A549 treated with CpdA at 1 μM for 4 hours (cell line): Measurements from ENCODE around the gene C8G. TPM values are rescaled to one million over a fixed set of nuclear protein-coding genes. Genes with fewer than 3 reads are reported as not detected.

Experiments
- total RNA-seq: library from RNA; stranded (reverse); fragments of 200-300 nt; extraction: Qiagen RNA extraction; gene quantifications from 5 replicates; pipeline ENCODE4 v1.2.3, GENCODE V29; 2022; ENCODE audit warnings: low read depth

The C8G gene
- total RNA-seq: 0.54 to 1.9 TPM (median 1.2 TPM) in 5 replicates

GRCh38 chr9:136944519-136945332 lies at the start of gene C8G, which contains the start of gene FBXW5:
Gene C8G, plus strand, starts transcription at chr9:136945243. Its CDS starts 78 bp downstream, at chr9:136945321.
Gene FBXW5, minus strand, starts transcription at chr9:136944738. Its CDS starts 655 bp downstream, at chr9:136944083.

DNA sequence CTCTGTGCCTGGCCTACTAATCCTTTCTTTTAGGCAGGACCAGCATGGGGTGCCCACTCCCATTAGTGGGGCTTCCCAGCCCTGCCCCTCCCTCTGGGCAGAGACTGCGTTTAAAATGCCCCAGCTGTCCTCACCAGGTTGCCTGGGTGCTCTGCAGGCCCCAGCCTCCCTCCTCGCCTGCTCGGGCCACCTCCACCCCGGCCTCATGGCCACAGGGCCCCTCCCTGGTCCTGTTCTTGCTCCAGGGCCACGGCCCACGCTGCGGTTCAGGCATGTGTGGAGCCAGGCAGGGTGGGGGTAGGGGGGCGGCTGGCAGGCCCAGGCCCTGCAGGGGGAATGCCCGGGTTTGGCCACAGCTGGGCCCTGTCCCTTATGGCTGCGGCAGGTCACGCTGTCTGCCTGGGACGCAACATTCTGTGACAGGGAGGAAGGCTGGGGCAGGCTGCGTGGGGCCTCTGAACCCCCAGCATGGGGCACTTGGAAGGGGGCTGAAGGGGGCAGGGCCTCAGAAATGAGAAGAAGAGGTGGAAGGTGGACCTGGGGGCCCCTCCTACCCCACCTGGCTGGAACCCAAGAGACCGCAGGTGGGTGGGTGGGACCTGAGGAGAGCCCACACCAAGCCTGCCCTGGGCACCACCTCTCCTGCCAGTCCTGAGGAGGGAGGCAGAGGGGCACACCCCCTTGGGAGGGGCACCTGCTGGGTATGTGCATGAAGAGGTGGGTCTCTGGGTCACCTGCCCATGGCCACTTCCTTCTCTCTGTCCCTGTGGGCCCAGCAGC lies 6.7 kb downstream of the C8G start, which contains the start of gene LCN12:
Gene LCN12 (plus strand): TSS at position 733 of the 780 bp plus-strand sequence. CDS start 55 bp downstream, outside the sequence.

DNA sequence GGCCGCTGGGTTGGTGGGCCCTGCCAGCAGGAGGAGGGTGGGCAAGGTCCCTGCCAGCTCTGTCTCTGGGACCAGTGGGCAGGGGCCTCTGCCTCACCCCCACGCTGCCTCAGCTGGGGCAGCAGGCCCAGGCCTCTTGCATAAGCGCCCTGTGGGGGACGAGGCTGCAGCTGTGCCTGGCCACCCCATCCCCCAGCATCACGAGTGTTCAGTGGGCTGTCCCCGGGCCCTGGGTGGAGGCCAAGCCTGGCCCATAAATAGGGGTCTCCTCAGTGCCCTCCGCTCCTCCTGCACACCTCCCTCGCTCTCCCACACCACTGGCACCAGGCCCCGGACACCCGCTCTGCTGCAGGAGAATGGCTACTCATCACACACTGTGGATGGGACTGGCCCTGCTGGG lies 32.2 kb downstream of the C8G start, which contains the start of gene PTGDS:
Gene PTGDS (plus strand): TSS at position 282 of the 400 bp plus-strand sequence. CDS start 75 bp downstream, at position 357.

GRCh38 chr9:136982232-136983051 lies 37.4 kb downstream of the C8G start, which contains the start of gene LCNL1:
Gene LCNL1, plus strand, starts transcription at chr9:136982993. Its CDS starts 594 bp downstream, at chr9:136983587.

DNA sequence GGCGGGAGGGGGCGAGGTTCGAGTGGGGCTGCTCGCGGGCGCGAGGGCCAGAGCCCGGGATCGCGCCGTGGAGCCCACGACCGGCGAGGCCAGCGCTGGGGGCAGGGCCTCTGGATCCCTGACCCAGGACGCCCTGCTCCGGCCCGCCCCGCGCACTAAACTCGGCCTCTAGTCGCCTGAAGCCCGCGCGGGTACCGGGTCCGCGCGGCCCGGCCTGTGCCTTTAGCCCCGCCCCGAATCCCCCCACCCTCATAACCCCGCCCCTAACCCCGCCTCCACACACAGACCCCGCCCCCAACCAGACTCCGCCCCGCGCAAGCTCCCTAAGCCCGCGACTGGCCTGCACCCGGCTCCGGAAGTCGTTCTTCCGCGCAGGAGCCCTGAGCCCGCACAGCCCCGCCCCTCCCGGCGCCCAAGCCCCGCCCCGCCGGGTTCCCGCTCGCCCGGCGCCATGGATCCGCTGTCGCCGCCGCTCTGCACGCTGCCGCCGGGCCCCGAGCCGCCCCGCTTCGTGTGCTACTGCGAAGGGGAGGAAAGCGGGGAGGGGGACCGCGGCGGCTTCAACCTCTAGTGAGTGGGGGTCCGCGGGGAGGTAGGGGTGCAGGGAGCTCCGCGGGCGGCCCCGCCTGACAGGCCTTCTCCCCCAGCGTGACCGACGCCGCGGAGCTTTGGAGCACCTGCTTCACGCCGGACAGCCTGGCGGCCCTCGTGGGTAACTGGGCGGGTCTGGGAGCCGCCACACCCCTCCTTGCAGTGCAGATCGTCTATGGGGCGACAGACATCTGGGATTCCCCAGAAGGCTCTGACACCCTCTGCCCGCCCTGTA lies 47.2 kb downstream of the C8G start, which contains the start of gene PAXX:
Gene PAXX (plus strand): TSS at position 430 of the 826 bp plus-strand sequence. CDS start 22 bp downstream, at position 452.

Other genes with a start within 250 kb of the C8G start
- gene DIPK1B, start 232.7 kb upstream of the C8G start, total RNA-seq: 6.4 to 10.5 TPM (median 7.9 TPM) in 5 replicates
- gene LCN10, start 202.3 kb upstream of the C8G start, total RNA-seq: not detected in 5 replicates
- gene LCN6, start 196.7 kb upstream of the C8G start, total RNA-seq: not detected in 5 replicates
- gene LCN8, start 187.0 kb upstream of the C8G start, total RNA-seq: not detected in 5 replicates
- 0.09 TPM in 1 of 5 replicates, not detected in the others for gene LCN15, start 180.7 kb upstream of the C8G start, total RNA-seq
- gene TMEM141, start 153.9 kb upstream of the C8G start, total RNA-seq: 55.2 to 75.9 TPM (median 73.0 TPM) in 5 replicates
- 0.20 to 0.83 TPM (median 0.45 TPM) in 5 replicates for gene CCDC183, start 148.9 kb upstream of the C8G start, total RNA-seq
- gene RABL6, start 137.3 kb upstream of the C8G start, total RNA-seq: 64.0 to 87.2 TPM (median 78.8 TPM) in 5 replicates
- gene AJM1, start 102.8 kb upstream of the C8G start, total RNA-seq: 3.1 to 4.3 TPM (median 4.0 TPM) in 5 replicates
- gene PHPT1, start 95.8 kb upstream of the C8G start, total RNA-seq: 255 to 327 TPM (median 305 TPM) in 5 replicates
- 1.8 to 5.5 TPM (median 4.6 TPM) in 5 replicates for gene MAMDC4, start 92.9 kb upstream of the C8G start, total RNA-seq
- gene EDF1, start 78.9 kb upstream of the C8G start, total RNA-seq: 418 to 545 TPM (median 475 TPM) in 5 replicates
- gene TRAF2, start 58.7 kb upstream of the C8G start, total RNA-seq: 46.3 to 81.8 TPM (median 69.1 TPM) in 5 replicates
- gene FBXW5, start 505 bp upstream of the C8G start, total RNA-seq: 61.9 to 101 TPM (median 95.1 TPM) in 5 replicates
- 0.51 to 2.0 TPM (median 1.1 TPM) in 5 replicates for gene LCN12, start 7.0 kb downstream of the C8G start, total RNA-seq
- gene PTGDS, start 32.3 kb downstream of the C8G start, total RNA-seq: 0.35 to 0.71 TPM (median 0.39 TPM) in 3 of 5 replicates, not detected in the others
- 0.02 TPM in 1 of 5 replicates, not detected in the others for gene LCNL1, start 37.8 kb downstream of the C8G start, total RNA-seq
- 49.2 to 83.7 TPM (median 73.5 TPM) in 5 replicates for gene PAXX, start 47.2 kb downstream of the C8G start, total RNA-seq
- 1.7 to 4.0 TPM (median 3.5 TPM) in 5 replicates for gene CLIC3, start 51.3 kb downstream of the C8G start, total RNA-seq
- gene ABCA2, start 83.0 kb downstream of the C8G start, total RNA-seq: 23.2 to 31.7 TPM (median 25.6 TPM) in 5 replicates
- 0.05 TPM in 2 of 5 replicates, not detected in the others for gene FUT7, start 86.8 kb downstream of the C8G start, total RNA-seq
- 36.7 to 87.5 TPM (median 78.6 TPM) in 5 replicates for gene NPDC1, start 100.9 kb downstream of the C8G start, total RNA-seq
- gene ENTPD2, start 108.8 kb downstream of the C8G start, total RNA-seq: 0.72 to 1.2 TPM (median 0.76 TPM) in 5 replicates
- gene SAPCD2, start 125.3 kb downstream of the C8G start, total RNA-seq: 13.9 to 28.6 TPM (median 24.4 TPM) in 5 replicates
- gene UAP1L1, start 132.3 kb downstream of the C8G start, total RNA-seq: 9.7 to 15.4 TPM (median 11.3 TPM) in 5 replicates
- 41.0 to 54.7 TPM (median 47.7 TPM) in 5 replicates for gene MAN1B1, start 141.7 kb downstream of the C8G start, total RNA-seq
- 71.6 to 131 TPM (median 112 TPM) in 5 replicates for gene DPP7, start 169.5 kb downstream of the C8G start, total RNA-seq
- gene GRIN1, start 193.9 kb downstream of the C8G start, total RNA-seq: 0.31 to 1.0 TPM (median 0.38 TPM) in 5 replicates
- gene LRRC26, start 224.8 kb downstream of the C8G start, total RNA-seq: 0.48 to 2.1 TPM (median 1.3 TPM) in 5 replicates
- gene TMEM210, start 226.8 kb downstream of the C8G start, total RNA-seq: not detected in 5 replicates
- gene ANAPC2, start 243.3 kb downstream of the C8G start, total RNA-seq: 25.4 to 37.9 TPM (median 36.1 TPM) in 5 replicates
- gene SSNA1, start 243.4 kb downstream of the C8G start, total RNA-seq: 88.4 to 157 TPM (median 143 TPM) in 5 replicates